Activated CD4-positive, CD25-positive, alpha-beta regulatory T cell (primary cell): ENCODE results near the gene L1CAM.
"Not testable (repeated sequence)": the region's sequence is repeated elsewhere in the genome, so short reads cannot be mapped to it uniquely, and the experiment has no call there.

Experiments used
- DNase-seq, 4 experiments: peaks; one replicate each; lab custom pipeline; 2025; lab: John Stamatoyannopoulos, UW

The L1CAM gene

GRCh38 chrX:153828308-153828707, 57.7 kb downstream of the L1CAM start:
- DNase-seq: no peak

- DNase-seq: no peak
These were observed 58.1 kb downstream of the L1CAM start for GRCh38 chrX:153827903-153828302.

- no peak for DNase-seq
These were observed 59.0 kb downstream of the L1CAM start for GRCh38 chrX:153827016-153827415.

- no peak for DNase-seq
These were observed 60.9 kb downstream of the L1CAM start for GRCh38 chrX:153825042-153825441.

DNA sequence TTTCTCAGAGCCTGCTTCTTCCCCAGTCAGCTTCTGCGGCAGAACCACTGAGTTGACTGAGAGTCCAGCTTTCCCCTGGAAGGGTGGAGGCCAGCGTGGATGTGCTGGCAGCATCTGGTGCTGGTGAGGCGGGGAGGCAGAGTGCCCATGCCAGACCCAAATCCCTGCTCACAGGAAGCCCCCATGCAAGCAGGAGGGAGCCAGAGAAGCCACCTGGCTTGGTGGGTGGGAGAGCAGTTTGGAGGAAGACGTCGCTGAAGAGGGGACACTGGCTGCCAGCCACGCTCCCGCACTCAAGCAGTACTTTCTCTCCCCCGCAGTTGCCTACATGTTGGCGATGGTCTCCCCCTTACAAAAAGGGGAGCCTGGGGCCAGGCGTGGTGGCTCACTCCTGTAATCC, 61.6 kb downstream of the L1CAM start:
- no peak for DNase-seq

- DNase-seq: no peak
These were observed 64.9 kb downstream of the L1CAM start for GRCh38 chrX:153821066-153821465.

DNA sequence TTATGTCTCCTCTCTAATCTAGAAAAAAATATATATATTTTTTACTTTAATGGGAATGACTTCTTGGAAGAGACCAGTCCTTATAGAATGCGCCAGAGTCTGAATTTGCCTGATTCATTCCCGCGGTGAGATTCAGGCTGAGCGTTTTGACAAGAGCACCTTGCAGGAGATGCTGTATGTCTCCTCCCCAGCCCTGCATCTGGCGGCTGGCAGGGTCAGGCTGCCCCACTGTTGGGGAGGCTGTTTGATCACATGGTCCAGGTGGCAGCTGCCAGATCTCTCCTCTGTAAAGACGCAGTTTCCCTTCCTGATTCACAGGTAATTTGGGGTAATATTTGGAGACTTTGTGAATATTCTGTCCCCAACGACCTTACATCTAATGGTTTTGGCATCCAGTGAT, 65.4 kb downstream of the L1CAM start:
- DNase-seq: no peak

GRCh38 chrX:153819384-153820040, 66.5 kb downstream of the L1CAM start:
- DNase-seq: no peak

GRCh38 chrX:153818571-153819383, 67.2 kb downstream of the L1CAM start:
- DNase-seq: no peak

- DNase-seq: not testable (repeated sequence)
These were observed 67.9 kb downstream of the L1CAM start for GRCh38 chrX:153818064-153818463.

DNA sequence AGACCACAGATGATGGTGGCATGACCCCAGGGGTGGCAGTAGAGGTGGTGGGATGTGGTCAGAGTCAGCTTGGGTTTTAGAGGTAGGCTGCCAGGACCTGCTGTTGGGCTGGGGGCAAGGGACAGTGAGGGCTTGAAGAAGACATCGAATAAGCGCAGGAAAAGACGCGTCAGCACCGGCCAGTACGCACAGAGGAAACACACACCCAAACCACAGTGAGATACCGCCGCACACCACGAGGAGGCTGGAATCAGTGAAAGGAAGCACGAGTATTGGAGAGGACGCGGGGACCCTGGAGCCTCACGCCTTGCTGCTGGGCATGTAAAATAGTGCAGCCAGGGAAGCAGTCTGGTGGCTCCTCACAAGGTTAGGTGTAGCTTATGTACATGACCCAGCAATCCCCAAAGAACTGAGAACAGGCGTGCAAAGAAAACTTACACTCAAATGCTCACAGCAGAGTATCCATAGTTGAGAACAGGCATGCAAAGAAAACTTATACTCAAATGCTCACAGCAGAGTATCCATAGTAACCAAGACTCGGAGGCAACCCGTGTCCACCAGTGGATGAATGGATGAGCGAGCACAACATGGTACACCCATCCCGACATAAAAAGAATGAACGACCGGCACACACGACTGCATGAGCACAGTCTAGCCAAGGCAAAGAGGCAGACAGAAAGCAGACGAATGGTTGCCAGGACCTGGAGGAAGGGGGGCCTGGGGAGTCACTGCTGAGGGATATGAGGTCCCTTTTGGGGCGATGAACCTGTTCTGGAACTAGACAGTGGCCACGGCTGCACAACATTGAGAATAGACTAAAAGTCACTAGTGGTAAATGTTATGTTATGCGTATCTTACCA, 68.9 kb downstream of the L1CAM start:
- DNase-seq: no peak

DNA sequence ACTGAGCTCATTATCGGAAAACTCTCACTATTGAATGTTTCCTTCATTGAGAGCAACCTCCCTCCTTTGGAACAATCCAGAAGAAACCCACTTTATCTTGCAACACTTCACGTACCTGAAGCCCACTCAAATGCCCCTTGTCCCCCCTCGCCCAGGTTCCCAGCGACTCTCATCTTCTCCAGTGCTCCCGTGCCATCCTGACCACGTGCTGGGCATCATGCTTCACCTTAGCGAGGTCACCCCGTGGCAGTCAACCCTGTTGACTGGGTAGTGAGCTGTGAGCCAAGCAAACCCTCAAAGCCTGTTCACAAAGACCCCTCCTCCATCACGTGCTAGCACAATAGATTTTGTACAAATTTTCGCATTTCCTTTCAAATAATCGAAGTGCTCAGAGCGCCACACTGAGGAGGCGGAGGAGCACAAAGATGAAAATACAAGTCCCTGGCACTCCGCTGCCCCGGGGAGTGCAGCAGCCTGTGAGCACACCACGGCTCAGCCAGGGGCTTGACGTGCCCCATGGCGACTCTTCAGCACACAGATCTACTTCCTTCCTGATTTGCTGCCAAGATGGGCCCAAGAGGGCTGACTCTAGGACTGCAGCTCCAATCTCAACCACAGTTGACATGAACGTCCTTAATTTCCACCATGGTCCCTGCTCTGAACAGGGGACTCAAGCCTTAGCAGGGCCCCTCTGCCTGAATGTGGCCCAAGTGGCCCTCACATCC, 71.2 kb downstream of the L1CAM start:
- DNase-seq: no peak

DNA sequence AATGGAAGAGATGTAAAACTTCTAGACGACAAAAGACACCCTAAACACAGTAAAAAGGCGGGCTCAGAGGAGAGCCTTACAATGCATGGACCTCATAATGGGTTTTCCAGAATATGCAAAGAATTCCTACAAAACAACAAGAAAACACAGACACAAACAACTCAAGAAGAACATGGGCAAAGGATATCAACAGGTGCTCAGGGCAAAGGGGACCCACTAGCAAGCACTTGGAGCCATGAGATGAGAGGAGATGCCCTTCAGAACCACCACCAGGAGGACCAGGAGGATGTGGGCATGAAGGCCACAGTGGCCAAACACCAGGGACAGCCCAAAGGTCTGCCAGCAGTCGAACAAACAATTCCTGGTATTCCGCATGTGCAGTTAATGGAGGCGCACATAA, 72.8 kb downstream of the L1CAM start:
- no peak for DNase-seq

DNA sequence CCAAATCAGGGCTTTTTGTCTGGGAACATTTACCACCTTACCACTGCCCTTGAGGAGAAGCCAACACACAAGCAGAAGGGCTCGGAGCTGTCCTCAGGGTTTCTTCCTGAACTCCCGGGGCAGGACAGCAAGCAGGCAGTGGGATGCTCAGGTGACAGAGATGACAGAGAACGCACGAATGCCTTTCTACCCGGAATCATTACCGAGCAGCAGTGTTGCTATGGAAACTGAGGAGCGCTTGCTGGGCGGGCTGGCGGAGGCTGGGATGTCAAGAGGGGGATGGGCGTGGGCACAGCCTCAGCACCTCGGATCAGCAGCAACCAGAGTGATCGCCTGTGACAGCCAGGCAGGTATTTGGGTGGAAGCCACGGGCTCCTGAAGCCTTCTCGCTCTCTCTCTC, 73.8 kb downstream of the L1CAM start:
- no peak for DNase-seq
